ENCODE results near the gene SPTA1. TPM values are rescaled to one million over a fixed set of nuclear protein-coding genes. Genes with fewer than 3 reads are reported as not detected.

Gene SPTA1
- total and polyA plus RNA-seq, 2 of the 8 experiments (the other 6 are each of a cell fraction or from before 2014, with no cell fraction given), result not detected

- CTCF ChIA-PET (ENCODE audit: partially characterized antibody), result interaction anchor here (0.6 kb wide), 1 partner anchor 67 kb away, joined by 3 read pairs; no protein-coding TSS in a partner anchor
- Histone ChIP-seq H4K5ac (ENCODE audit: insufficient read length, low read depth, low read length) (no peak within 1 kb of the TSS), H3K23ac (ENCODE audit: insufficient read length) (no peak within 1 kb of the TSS)
Measured at GRCh38 chr1:158570480-158570879, 116.0 kb downstream of the SPTA1 start, which contains the start of gene OR6P1. OR6P1 (minus strand) TSS chr1:158570580; CDS start chr1:158563604, 6,976 bp downstream.

More at GRCh38 chr1:158570480-158570879, 116.0 kb downstream of the SPTA1 start, which contains the start of gene OR6P1:
- Histone ChIP-seq H2BK12ac (ENCODE audit: low read depth, low read length) (no peak within 1 kb of the TSS), H2BK5ac (ENCODE audit: low read depth, low read length) (no peak within 1 kb of the TSS), H3K9ac (replicated peaks in 1 of 4; ENCODE audit: extremely low read depth in 1 of 4, low read depth in 3 of 4, low read length in 3 of 4) (no peak within 1 kb of the TSS), H4K8ac (ENCODE audit: extremely low read depth, insufficient read depth, low read length) (no peak within 1 kb of the TSS), H3K4me1 (replicated peaks in 1 of 4; ENCODE audit: control insufficient read depth in 3 of 4, insufficient read depth in 4 of 4, low read length in 3 of 4) (no peaks in the 10 kb centered on the region), H3K27ac (ENCODE audit: low read depth, low read length) (no peak within 1 kb of the TSS), H3K79me1 (ENCODE audit: low read depth, low read length) (no peaks in the 10 kb centered on the region), H2BK20ac (ENCODE audit: low read length) (no peak within 1 kb of the TSS), H3K79me2 (ENCODE audit: control insufficient read depth in 1 of 2, insufficient read depth in 2 of 2, low read length in 2 of 2) (no peaks in the 10 kb centered on the region), H3K18ac (ENCODE audit: extremely low read depth, low read length) (no peak within 1 kb of the TSS), H3K23me2 (ENCODE audit: low read depth, low read length) (no peaks in the 10 kb centered on the region), H3K27me3 (replicated peaks in 1 of 4; ENCODE audit: control insufficient read depth in 3 of 4, extremely low read depth in 1 of 4, insufficient read depth in 3 of 4, low read length in 3 of 4) (no peaks in the 10 kb centered on the region), H3K9me3 (ENCODE audit: insufficient read depth in 2 of 2, low read depth in 1 of 2, low read length in 1 of 2) (no peaks in the 10 kb centered on the region), H2AK5ac (ENCODE audit: low read depth, low read length) (no peak within 1 kb of the TSS), H3K4me2 (ENCODE audit: insufficient read depth in 1 of 2, low read depth in 2 of 2, low read length in 2 of 2) (no peak within 1 kb of the TSS), H2BK120ac (replicated peaks; ENCODE audit: low read depth, low read length) (no peak within 1 kb of the TSS), H3K4ac (replicated peaks; ENCODE audit: insufficient read length, low read depth, low read length) (no peak within 1 kb of the TSS), H3K14ac (ENCODE audit: insufficient read length) (no peak within 1 kb of the TSS), H2BK15ac (ENCODE audit: low read length) (no peak within 1 kb of the TSS), H2AFZ (ENCODE audit: low read length) (no peak within 1 kb of the TSS), H3K36me3 (ENCODE audit: control insufficient read depth in 2 of 4, insufficient read depth in 4 of 4, low read length in 3 of 4) (no peaks in the 10 kb centered on the region), H4K91ac (replicated peaks; ENCODE audit: insufficient read length, low read length) (no peak within 1 kb of the TSS), H3K56ac (replicated peaks; ENCODE audit: insufficient read length, low read depth, low read length) (no peak within 1 kb of the TSS), H4K20me1 (replicated peaks in 1 of 2; ENCODE audit: control insufficient read depth in 1 of 2, insufficient read depth in 2 of 2, low read length in 2 of 2) (no peaks in the 10 kb centered on the region), H3K4me3 (ENCODE audit: extremely low read depth in 1 of 4, insufficient read depth in 2 of 4, low read depth in 3 of 4, low read length in 4 of 4) (no peak within 1 kb of the TSS)
- FAIRE-seq (no peak), DNase-seq (ENCODE audit: low read depth in 1 of 2, low spot score in 2 of 2) (no peak)
- POLR2A ChIA-PET (ENCODE audit: partially characterized antibody), result no interaction called here
- TF ChIP-seq POLR2A (IDR thresholded peaks at IDR 0.05; ENCODE audit: control extremely low read depth in 1 of 2, low read depth in 2 of 2, low read length in 2 of 2), result no peak
- TF ChIP-seq SIRT6 (IDR thresholded peaks at IDR 0.05; ENCODE audit: low read length), result no peak
- no peak for TF ChIP-seq RXRA (IDR thresholded peaks at IDR 0.05; ENCODE audit: insufficient read depth, low read depth, low read length)
- TF ChIP-seq TBP (IDR thresholded peaks at IDR 0.05; ENCODE audit: low read depth, low read length), result no peak
- TF ChIP-seq TAF1 (IDR thresholded peaks at IDR 0.05; ENCODE audit: low read depth, low read length), result no peak
- TF ChIP-seq CBX8 (IDR thresholded peaks at IDR 0.05; ENCODE audit: borderline replicate concordance, low read depth, low read length), result no peak
- no peak for TF ChIP-seq RAD21 (IDR thresholded peaks at IDR 0.05 in 1 of 2, conservative IDR thresholded peaks at IDR 0.05 in 1 of 2; ENCODE audit: low read depth in 2 of 2, low read length in 2 of 2)
- 93% methylated on average over 3 of the region's 3 CpGs; no CpG with 5 or more reads in 1 of the 2 experiments for WGBS, 2 experiments (ENCODE audit: extremely low coverage in 1 of 2, insufficient coverage in 1 of 2, insufficient read length in 1 of 2, insufficient replicate concordance in 2 of 2, low coverage in 1 of 2, low lambda C conversion rate in 2 of 2, missing lambda C conversion rate in 1 of 2)
